Type B pancreatic cell (in vitro differentiated cells): ENCODE results near the gene SDK1. TPM values are rescaled to one million over a fixed set of nuclear protein-coding genes. Genes with fewer than 3 reads are reported as not detected.

Source experiments
- DNase-seq: peaks from one replicate; pipeline ENCODE4 v3.0.0; 2021; ENCODE audit warnings: mixed read lengths; ENCODE audit not compliant: unreplicated experiment; ENCODE audit errors: extremely low spot score
- H3K27ac Mint-ChIP-seq: 2 replicates; pipeline ENCODE4 v1.8.0; 2021; ENCODE audit warnings: mild to moderate bottlenecking, mixed read lengths
- H3K27me3 Mint-ChIP-seq: 2 replicates; pipeline ENCODE4 v1.8.0; 2021; ENCODE audit warnings: mixed read lengths
- H3K36me3 Mint-ChIP-seq: 2 replicates; pipeline ENCODE4 v1.8.0; 2021; ENCODE audit warnings: mixed read lengths
- H3K4me1 Mint-ChIP-seq: one replicate; pipeline ENCODE4 v1.8.0; 2021; ENCODE audit warnings: mixed read lengths; ENCODE audit not compliant: unreplicated experiment
- H3K4me3 Mint-ChIP-seq: 2 replicates; pipeline ENCODE4 v1.8.0; 2021; ENCODE audit warnings: mild to moderate bottlenecking, mixed read lengths
- H3K9me3 Mint-ChIP-seq: 2 replicates; pipeline ENCODE4 v1.8.0; 2021; ENCODE audit warnings: mixed read lengths
- total RNA-seq: library from RNA; stranded (reverse); gene quantifications from 2 replicates; pipeline ENCODE4 v1.2.1, GENCODE V29; 2021; ENCODE audit warnings: low replicate concordance
- TF ChIP-seq, protein P1 (sequence below): fragments of 200-600 bp; sonication (generic); conservative IDR thresholded peaks from 2 replicates; pipeline ENCODE4 v1.5.0; 2021; ENCODE audit warnings: antibody characterized with exemption, mild to moderate bottlenecking

SDK1 gene
- total RNA-seq, 1 donor from 2014 or later: 26.1 TPM

DNA sequence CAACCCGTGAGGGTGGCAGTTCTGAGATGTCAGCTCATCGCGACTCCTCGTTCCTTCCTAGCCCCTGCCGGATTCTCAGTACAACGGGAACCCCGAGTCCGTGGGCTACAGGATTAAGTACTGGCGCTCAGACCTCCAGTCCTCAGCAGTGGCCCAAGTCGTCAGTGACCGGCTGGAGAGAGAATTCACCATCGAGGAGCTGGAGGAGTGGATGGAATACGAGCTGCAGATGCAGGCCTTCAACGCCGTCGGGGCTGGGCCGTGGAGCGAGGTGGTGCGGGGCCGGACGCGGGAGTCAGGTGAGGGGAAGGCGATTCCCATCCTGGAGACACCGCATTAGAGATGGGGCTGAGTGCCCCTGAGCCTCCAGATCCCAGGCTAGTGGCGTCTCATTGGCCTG is 812.9 kb downstream of the SDK1 start:
- no peak for DNase-seq
- peaks cover 24% of the 10 kb centered on the region for H3K36me3 Mint-ChIP-seq
- no peaks in the 10 kb centered on the region for H3K27me3 Mint-ChIP-seq
- TF ChIP-seq, protein P1, sequence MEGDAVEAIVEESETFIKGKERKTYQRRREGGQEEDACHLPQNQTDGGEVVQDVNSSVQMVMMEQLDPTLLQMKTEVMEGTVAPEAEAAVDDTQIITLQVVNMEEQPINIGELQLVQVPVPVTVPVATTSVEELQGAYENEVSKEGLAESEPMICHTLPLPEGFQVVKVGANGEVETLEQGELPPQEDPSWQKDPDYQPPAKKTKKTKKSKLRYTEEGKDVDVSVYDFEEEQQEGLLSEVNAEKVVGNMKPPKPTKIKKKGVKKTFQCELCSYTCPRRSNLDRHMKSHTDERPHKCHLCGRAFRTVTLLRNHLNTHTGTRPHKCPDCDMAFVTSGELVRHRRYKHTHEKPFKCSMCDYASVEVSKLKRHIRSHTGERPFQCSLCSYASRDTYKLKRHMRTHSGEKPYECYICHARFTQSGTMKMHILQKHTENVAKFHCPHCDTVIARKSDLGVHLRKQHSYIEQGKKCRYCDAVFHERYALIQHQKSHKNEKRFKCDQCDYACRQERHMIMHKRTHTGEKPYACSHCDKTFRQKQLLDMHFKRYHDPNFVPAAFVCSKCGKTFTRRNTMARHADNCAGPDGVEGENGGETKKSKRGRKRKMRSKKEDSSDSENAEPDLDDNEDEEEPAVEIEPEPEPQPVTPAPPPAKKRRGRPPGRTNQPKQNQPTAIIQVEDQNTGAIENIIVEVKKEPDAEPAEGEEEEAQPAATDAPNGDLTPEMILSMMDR: no peak
- H3K27ac Mint-ChIP-seq: no peak overlapping the region
- H3K9me3 Mint-ChIP-seq: peaks cover 6% of the 10 kb centered on the region
- H3K4me3 Mint-ChIP-seq: no peak overlapping the region
- H3K4me1 Mint-ChIP-seq: peaks cover 4% of the 10 kb centered on the region

DNA sequence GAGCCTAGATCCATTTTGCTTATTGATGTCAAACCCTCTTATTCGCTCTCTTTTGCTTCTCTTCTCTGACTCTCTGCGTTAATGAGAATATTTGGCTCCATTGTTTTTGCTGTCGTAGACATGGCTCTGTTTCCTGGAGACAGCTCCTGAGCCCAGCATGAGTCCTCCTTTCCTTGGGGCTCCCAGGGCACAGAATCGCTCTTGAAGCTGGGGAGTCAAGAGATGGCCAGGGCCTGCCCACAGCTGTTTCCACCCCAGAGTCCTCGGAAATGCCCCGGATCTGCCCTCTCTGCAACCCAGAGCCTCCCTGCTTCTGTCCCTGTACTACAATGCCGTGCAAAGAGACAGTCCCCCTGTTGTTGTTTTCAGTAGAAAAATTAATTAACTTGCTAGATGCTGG is 814.4 kb downstream of the SDK1 start:
- H3K27ac Mint-ChIP-seq: no peak overlapping the region
- H3K4me1 Mint-ChIP-seq: peaks cover 4% of the 10 kb centered on the region
- no peaks in the 10 kb centered on the region for H3K27me3 Mint-ChIP-seq
- TF ChIP-seq, protein P1: no peak
- H3K36me3 Mint-ChIP-seq: peaks cover 28% of the 10 kb centered on the region
- H3K4me3 Mint-ChIP-seq: no peak overlapping the region
- no peak for DNase-seq
- H3K9me3 Mint-ChIP-seq: peaks cover 11% of the 10 kb centered on the region

- TF ChIP-seq, protein P1: no peak
- peaks cover 28% of the 10 kb centered on the region for H3K36me3 Mint-ChIP-seq
- H3K4me1 Mint-ChIP-seq: peaks cover 4% of the 10 kb centered on the region
- H3K27ac Mint-ChIP-seq: no peak overlapping the region
- H3K27me3 Mint-ChIP-seq: no peaks in the 10 kb centered on the region
- H3K4me3 Mint-ChIP-seq: no peak overlapping the region
- DNase-seq: no peak
- peaks cover 11% of the 10 kb centered on the region for H3K9me3 Mint-ChIP-seq
Observed at GRCh38 chr7:4115941-4116610, 815.0 kb downstream of the SDK1 start.

GRCh38 chr7:4119848-4120247 is 818.8 kb downstream of the SDK1 start:
- TF ChIP-seq, protein P1: no peak
- Mint-ChIP-seq H3K36me3 (peaks cover 30% of the 10 kb centered on the region), H3K4me3 (no peak overlapping the region), H3K9me3 (peaks cover 17% of the 10 kb centered on the region), H3K4me1 (peaks cover 10% of the 10 kb centered on the region), H3K27me3 (peaks cover 4% of the 10 kb centered on the region), H3K27ac (no peak overlapping the region)
- DNase-seq: no peak

GRCh38 chr7:4123346-4123745 is 822.3 kb downstream of the SDK1 start:
- peaks cover 6% of the 10 kb centered on the region for H3K4me1 Mint-ChIP-seq

More at GRCh38 chr7:4123346-4123745, 822.3 kb downstream of the SDK1 start:
- Mint-ChIP-seq H3K27me3 (peaks cover 4% of the 10 kb centered on the region), H3K36me3 (peaks cover 32% of the 10 kb centered on the region), H3K9me3 (peaks cover 15% of the 10 kb centered on the region), H3K4me3 (no peak overlapping the region), H3K27ac (no peak overlapping the region)
- TF ChIP-seq, protein P1: no peak
- no peak for DNase-seq
